K562 (cell line): ENCODE measurements around the gene DNAH10.

Experiments
- CTCF ChIP-seq, 3 experiments: IDR thresholded peaks in 2 of 3; conservative IDR thresholded peaks in 1 of 3; 2 replicates each; pipeline ENCODE4 v1.5.1; 2011 to 2012; ENCODE audit warnings: low read length in 3 of 3, mild to moderate bottlenecking in 3 of 3, control low read depth in 2 of 3, improper control_type of control experiment in 1 of 3, inconsistent platforms in 1 of 3, low read depth in 1 of 3, mixed read lengths in 1 of 3, moderate library complexity in 1 of 3; ENCODE audit not compliant: insufficient read depth in 2 of 3
- MYC ChIP-seq, 2 experiments: fragments of 250-450 bp in 1 of 2; sonication (Bioruptor Pico) in 1 of 2; IDR thresholded peaks; 2 replicates each; pipeline versions ENCODE4 v1.5.1 to v1.6.1; 2012 to 2021; ENCODE audit warnings: low read depth in 2 of 2, borderline replicate concordance in 1 of 2, improper control_type of control experiment in 1 of 2, low read length in 1 of 2, mild to moderate bottlenecking in 1 of 2, moderate library complexity in 1 of 2

- TF ChIP-seq MYC (IDR thresholded peaks at IDR 0.05; ENCODE audit: low read depth, low read length) (no peak), MYC (CRISPR knock-in tag; IDR thresholded peaks at IDR 0.05; ENCODE audit: borderline replicate concordance, low read depth) (no peak), CTCF (IDR thresholded peaks at IDR 0.05 in 2 of 3, conservative IDR thresholded peaks at IDR 0.05 in 1 of 3; ENCODE audit: insufficient read depth in 2 of 3, low read depth in 1 of 3, low read length in 3 of 3) (no peak)
Observed at GRCh38 chr12:123886258-123886657, 124.2 kb downstream of the DNAH10 start.
